Liver (tissue), 9 donors: ENCODE data around the gene CHMP3. TPM values are rescaled to one million over a fixed set of nuclear protein-coding genes. Genes with fewer than 3 reads are reported as not detected.

ENCODE experiments used
- DNase-seq: peaks from one replicate; pipeline ENCODE4 v3.0.0-alpha.2; 2017; ENCODE audit warnings: low spot score
- H3K27ac ChIP-seq, 2 donors: one replicate each; pipeline ENCODE4 v1.7.0; 2013; ENCODE audit warnings: inconsistent platforms in 2 of 2, low read length in 2 of 2, control low read depth in 1 of 2, low read depth in 1 of 2, mild to moderate bottlenecking in 1 of 2
- H3K27me3 ChIP-seq, 4 donors: one replicate each; pipeline versions ENCODE4 v1.6.1 to v1.7.0; 2013; ENCODE audit warnings: low read length in 3 of 4, inconsistent platforms in 1 of 4, mild to moderate bottlenecking in 1 of 4, moderate library complexity in 1 of 4; ENCODE audit not compliant: control insufficient read depth in 4 of 4, insufficient read depth in 4 of 4
- H3K36me3 ChIP-seq, 4 donors: one replicate each; pipeline versions ENCODE4 v1.6.1 to v1.7.0; 2013; ENCODE audit warnings: low read length in 3 of 4, mild to moderate bottlenecking in 3 of 4, low read depth in 1 of 4, moderate library complexity in 1 of 4; ENCODE audit not compliant: control insufficient read depth in 4 of 4, insufficient read depth in 3 of 4
- H3K4me1 ChIP-seq, 4 donors: one replicate each; pipeline versions ENCODE4 v1.6.1 to v1.7.0; 2013; ENCODE audit warnings: low read length in 3 of 4, mild to moderate bottlenecking in 3 of 4, moderate library complexity in 1 of 4; ENCODE audit not compliant: control insufficient read depth in 4 of 4, insufficient read depth in 4 of 4
- H3K4me3 ChIP-seq, 3 donors: one replicate each; pipeline versions ENCODE4 v1.6.1 to v1.7.0; 2013; ENCODE audit warnings: low read length in 3 of 3, control low read depth in 1 of 3, low read depth in 1 of 3, mild to moderate bottlenecking in 1 of 3
- H3K9ac ChIP-seq, 2 donors: one replicate each; pipeline ENCODE4 v1.7.0; 2013; ENCODE audit warnings: low read length in 2 of 2, mild to moderate bottlenecking in 2 of 2, moderate library complexity in 2 of 2, control low read depth in 1 of 2, low read depth in 1 of 2
- H3K9me3 ChIP-seq, 4 donors: one replicate each; pipeline versions ENCODE4 v1.6.1 to v1.7.0; 2013; ENCODE audit warnings: low read length in 3 of 4; ENCODE audit not compliant: control insufficient read depth in 4 of 4
- EGR1 ChIP-seq, 2 donors: IDR thresholded peaks; 2 replicates each; pipeline ENCODE4 v1.6.1; 2016 to 2018; ENCODE audit warnings: antibody characterized with exemption in 2 of 2, low read depth in 2 of 2
- FOXA1 ChIP-seq: IDR thresholded peaks from 2 replicates; pipeline ENCODE4 v1.6.1; 2016; ENCODE audit warnings: antibody characterized with exemption
- FOXA2 ChIP-seq: IDR thresholded peaks from 2 replicates; pipeline ENCODE4 v1.6.1; 2016; ENCODE audit warnings: antibody characterized with exemption
- GABPA ChIP-seq, 2 donors: IDR thresholded peaks in 1 of 2; conservative IDR thresholded peaks in 1 of 2; 2 replicates each; pipeline ENCODE4 v1.6.1; 2016; ENCODE audit warnings: antibody characterized with exemption in 2 of 2, mild to moderate bottlenecking in 1 of 2, moderate library complexity in 1 of 2
- HNF4A ChIP-seq, 2 donors: conservative IDR thresholded peaks; 2 replicates each; pipeline ENCODE4 v1.6.1; 2016; ENCODE audit warnings: antibody characterized with exemption in 2 of 2, mild to moderate bottlenecking in 2 of 2
- HNF4G ChIP-seq: IDR thresholded peaks from 2 replicates; pipeline ENCODE4 v1.6.1; 2016; ENCODE audit warnings: antibody characterized with exemption
- JUND ChIP-seq, 2 donors: IDR thresholded peaks; 2 replicates each; pipeline ENCODE4 v1.6.1; 2016; ENCODE audit warnings: antibody characterized with exemption in 2 of 2
- NR2F2 ChIP-seq: IDR thresholded peaks from 2 replicates; pipeline ENCODE4 v1.6.1; 2016; ENCODE audit warnings: antibody characterized with exemption
- RAD21 ChIP-seq, 2 donors: IDR thresholded peaks; 2 replicates each; pipeline ENCODE4 v1.6.1; 2016; ENCODE audit warnings: antibody characterized with exemption in 2 of 2, mild to moderate bottlenecking in 2 of 2
- RXRA ChIP-seq, 2 donors: IDR thresholded peaks; 2 replicates each; pipeline ENCODE4 v1.6.1; 2017 to 2018; ENCODE audit warnings: antibody characterized with exemption in 2 of 2, mild to moderate bottlenecking in 1 of 2
- SP1 ChIP-seq: IDR thresholded peaks from 2 replicates; pipeline ENCODE4 v1.6.1; 2018; ENCODE audit warnings: antibody characterized with exemption, mild to moderate bottlenecking
- TAF1 ChIP-seq: conservative IDR thresholded peaks from 2 replicates; pipeline ENCODE4 v1.6.1; 2016; ENCODE audit warnings: antibody characterized with exemption, mild to moderate bottlenecking
- YY1 ChIP-seq: IDR thresholded peaks from 2 replicates; pipeline ENCODE4 v1.6.1; 2016; ENCODE audit warnings: antibody characterized with exemption, mild to moderate bottlenecking
- WGBS: extraction: QIAGEN DNeasy Blood & Tissue Kit; methylation state at CpG from one replicate; pipeline ENCODE4 v1.1.7; 2013; 5-methylcytosine and 5-hydroxymethylcytosine counted together
- polyA plus RNA-seq, 2 donors: library from polyadenylated mRNA; stranded (reverse) in 1 of 2; unstranded in 1 of 2; fragments of 200-250 nt in 1 of 2; fragments of >200 nt in 1 of 2; fragmentation: Nextera tagmentation in 1 of 2; extraction: Ambion mirVana in 1 of 2; gene quantifications; one replicate each; pipeline versions ENCODE4 v1.2.1 to v1.2.3, GENCODE V29; 2013 to 2015
- total RNA-seq, 2 donors: library from RNA; depleted of rRNA; stranded (reverse); fragments of >200 nt; gene quantifications; one replicate each; pipeline ENCODE4 v1.2.3, GENCODE V29; 2014
- TF ChIP-seq, protein P1 (sequence below): IDR thresholded peaks from 2 replicates; pipeline ENCODE4 v1.6.1; 2016; ENCODE audit warnings: antibody characterized with exemption
- TF ChIP-seq, protein P2 (sequence below): fragments of 150-350 bp; IDR thresholded peaks from 2 replicates; pipeline ENCODE4 v1.5.1; 2017; ENCODE audit warnings: improper control_type of control experiment, low read depth, low read length; ENCODE audit not compliant: missing input control
- TF ChIP-seq, protein P3 (sequence below): IDR thresholded peaks from 2 replicates; pipeline ENCODE4 v1.6.1; 2016; ENCODE audit warnings: antibody characterized with exemption, mild to moderate bottlenecking
- TF ChIP-seq, protein P4 (sequence below): IDR thresholded peaks from 2 replicates; pipeline ENCODE4 v1.6.1; 2016; ENCODE audit warnings: antibody characterized with exemption
- TF ChIP-seq, protein P5 (sequence below): IDR thresholded peaks from 2 replicates; pipeline ENCODE4 v1.6.1; 2016; ENCODE audit warnings: antibody characterized with exemption
- donor health status: healthy.
- donor health status: healthy.
- donor health status: healthy.
- donor health status: healthy.
- donor health status: healthy.

Gene CHMP3
- total RNA-seq (10 to 100 TPM; 20.6 to 25.0 TPM), polyA plus RNA-seq (10 to 100 TPM; 23.0 to 25.1 TPM)

DNA sequence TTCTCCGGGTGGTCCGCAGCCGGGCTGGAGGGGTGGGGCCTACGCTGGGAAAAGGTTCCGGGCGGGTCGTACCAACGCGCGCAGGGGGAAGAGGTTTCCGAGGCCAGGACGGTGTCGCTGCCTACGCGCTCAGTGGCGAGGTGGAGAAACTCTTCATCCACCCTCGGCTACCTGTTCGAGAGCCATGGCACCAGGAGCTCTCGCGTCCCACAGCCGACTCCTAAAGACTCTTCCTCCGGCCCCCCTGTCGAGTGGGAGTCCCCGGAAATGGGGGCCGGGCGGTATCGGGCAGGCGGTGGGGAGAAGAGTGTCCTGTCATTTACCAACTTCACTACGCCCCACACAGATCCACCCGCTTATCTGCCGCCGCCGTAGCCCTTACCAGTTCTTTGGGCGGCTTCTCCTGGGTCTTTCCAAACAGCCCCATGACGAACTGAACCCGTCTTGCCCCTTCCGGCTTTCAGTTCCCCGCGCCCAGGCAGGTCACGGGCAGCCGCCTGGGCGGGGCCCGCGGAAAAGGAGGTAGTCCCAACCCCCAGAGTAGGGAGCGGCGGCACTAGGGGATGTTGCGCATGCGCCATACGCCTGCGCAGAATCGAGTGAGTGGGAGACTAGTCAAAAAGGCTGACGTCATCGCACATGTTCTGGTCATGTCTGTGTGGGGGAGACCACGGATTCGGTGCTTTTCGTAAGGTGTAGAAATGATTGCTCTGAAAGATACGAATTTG is at the start of gene CHMP3:
TSS of gene CHMP3 (minus strand) at position 522 of the 728 bp plus-strand sequence. CDS start at position 427, 95 bp downstream.
- WGBS = under 1% methylated on average over 57 of the region's 57 CpGs
- TF ChIP-seq YY1 (peak; percentile 70), FOXA1 (no peak), TAF1 (peak; percentile 74), SP1 (peak; percentile 33), FOXA2 (no peak), GABPA (IDR thresholded peaks at IDR 0.05 in 1 of 2, conservative IDR thresholded peaks at IDR 0.05 in 1 of 2) (peak in 1 of 2 donors; percentile 78), EGR1 (IDR thresholded peaks at IDR 0.05; ENCODE audit: low read depth in 2 of 2) (peak in 1 of 2 donors; percentile 23), HNF4G (no peak), RAD21 (IDR thresholded peaks at IDR 0.05) (peak in 1 of 2 donors; percentile 30), JUND (IDR thresholded peaks at IDR 0.05) (peak; percentile 95 to 96), HNF4A (conservative IDR thresholded peaks at IDR 0.05) (peak in 1 of 2 donors; percentile 23), RXRA (IDR thresholded peaks at IDR 0.05) (no peak), NR2F2 (peak; percentile 38)
- TF ChIP-seq, protein P1, sequence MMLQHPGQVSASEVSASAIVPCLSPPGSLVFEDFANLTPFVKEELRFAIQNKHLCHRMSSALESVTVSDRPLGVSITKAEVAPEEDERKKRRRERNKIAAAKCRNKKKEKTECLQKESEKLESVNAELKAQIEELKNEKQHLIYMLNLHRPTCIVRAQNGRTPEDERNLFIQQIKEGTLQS = peak; percentile 24
- TF ChIP-seq, protein P2, sequence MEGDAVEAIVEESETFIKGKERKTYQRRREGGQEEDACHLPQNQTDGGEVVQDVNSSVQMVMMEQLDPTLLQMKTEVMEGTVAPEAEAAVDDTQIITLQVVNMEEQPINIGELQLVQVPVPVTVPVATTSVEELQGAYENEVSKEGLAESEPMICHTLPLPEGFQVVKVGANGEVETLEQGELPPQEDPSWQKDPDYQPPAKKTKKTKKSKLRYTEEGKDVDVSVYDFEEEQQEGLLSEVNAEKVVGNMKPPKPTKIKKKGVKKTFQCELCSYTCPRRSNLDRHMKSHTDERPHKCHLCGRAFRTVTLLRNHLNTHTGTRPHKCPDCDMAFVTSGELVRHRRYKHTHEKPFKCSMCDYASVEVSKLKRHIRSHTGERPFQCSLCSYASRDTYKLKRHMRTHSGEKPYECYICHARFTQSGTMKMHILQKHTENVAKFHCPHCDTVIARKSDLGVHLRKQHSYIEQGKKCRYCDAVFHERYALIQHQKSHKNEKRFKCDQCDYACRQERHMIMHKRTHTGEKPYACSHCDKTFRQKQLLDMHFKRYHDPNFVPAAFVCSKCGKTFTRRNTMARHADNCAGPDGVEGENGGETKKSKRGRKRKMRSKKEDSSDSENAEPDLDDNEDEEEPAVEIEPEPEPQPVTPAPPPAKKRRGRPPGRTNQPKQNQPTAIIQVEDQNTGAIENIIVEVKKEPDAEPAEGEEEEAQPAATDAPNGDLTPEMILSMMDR = no peak
- TF ChIP-seq, protein P3, sequence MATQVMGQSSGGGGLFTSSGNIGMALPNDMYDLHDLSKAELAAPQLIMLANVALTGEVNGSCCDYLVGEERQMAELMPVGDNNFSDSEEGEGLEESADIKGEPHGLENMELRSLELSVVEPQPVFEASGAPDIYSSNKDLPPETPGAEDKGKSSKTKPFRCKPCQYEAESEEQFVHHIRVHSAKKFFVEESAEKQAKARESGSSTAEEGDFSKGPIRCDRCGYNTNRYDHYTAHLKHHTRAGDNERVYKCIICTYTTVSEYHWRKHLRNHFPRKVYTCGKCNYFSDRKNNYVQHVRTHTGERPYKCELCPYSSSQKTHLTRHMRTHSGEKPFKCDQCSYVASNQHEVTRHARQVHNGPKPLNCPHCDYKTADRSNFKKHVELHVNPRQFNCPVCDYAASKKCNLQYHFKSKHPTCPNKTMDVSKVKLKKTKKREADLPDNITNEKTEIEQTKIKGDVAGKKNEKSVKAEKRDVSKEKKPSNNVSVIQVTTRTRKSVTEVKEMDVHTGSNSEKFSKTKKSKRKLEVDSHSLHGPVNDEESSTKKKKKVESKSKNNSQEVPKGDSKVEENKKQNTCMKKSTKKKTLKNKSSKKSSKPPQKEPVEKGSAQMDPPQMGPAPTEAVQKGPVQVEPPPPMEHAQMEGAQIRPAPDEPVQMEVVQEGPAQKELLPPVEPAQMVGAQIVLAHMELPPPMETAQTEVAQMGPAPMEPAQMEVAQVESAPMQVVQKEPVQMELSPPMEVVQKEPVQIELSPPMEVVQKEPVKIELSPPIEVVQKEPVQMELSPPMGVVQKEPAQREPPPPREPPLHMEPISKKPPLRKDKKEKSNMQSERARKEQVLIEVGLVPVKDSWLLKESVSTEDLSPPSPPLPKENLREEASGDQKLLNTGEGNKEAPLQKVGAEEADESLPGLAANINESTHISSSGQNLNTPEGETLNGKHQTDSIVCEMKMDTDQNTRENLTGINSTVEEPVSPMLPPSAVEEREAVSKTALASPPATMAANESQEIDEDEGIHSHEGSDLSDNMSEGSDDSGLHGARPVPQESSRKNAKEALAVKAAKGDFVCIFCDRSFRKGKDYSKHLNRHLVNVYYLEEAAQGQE = peak; percentile 50
- TF ChIP-seq, protein P4, sequence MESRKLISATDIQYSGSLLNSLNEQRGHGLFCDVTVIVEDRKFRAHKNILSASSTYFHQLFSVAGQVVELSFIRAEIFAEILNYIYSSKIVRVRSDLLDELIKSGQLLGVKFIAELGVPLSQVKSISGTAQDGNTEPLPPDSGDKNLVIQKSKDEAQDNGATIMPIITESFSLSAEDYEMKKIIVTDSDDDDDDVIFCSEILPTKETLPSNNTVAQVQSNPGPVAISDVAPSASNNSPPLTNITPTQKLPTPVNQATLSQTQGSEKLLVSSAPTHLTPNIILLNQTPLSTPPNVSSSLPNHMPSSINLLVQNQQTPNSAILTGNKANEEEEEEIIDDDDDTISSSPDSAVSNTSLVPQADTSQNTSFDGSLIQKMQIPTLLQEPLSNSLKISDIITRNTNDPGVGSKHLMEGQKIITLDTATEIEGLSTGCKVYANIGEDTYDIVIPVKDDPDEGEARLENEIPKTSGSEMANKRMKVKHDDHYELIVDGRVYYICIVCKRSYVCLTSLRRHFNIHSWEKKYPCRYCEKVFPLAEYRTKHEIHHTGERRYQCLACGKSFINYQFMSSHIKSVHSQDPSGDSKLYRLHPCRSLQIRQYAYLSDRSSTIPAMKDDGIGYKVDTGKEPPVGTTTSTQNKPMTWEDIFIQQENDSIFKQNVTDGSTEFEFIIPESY = peak; percentile 74
- TF ChIP-seq, protein P5, sequence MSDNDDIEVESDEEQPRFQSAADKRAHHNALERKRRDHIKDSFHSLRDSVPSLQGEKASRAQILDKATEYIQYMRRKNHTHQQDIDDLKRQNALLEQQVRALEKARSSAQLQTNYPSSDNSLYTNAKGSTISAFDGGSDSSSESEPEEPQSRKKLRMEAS = peak; percentile 96
- Histone ChIP-seq H3K4me3 (peak within 1 kb of the TSS; percentile 77 to 99 (median 80)), H3K27ac (peak within 1 kb of the TSS; percentile 100), H3K4me1 (peaks cover 0 to 17% (median 8%) of the 10 kb centered on the region in 4 donors), H3K36me3 (no peaks in the 10 kb centered on the region), H3K9ac (peak within 1 kb of the TSS; percentile 99), H3K27me3 (no peaks in the 10 kb centered on the region), H3K9me3 (no peaks in the 10 kb centered on the region)
- peak; percentile 93 for DNase-seq
